Common myeloid progenitor, CD34-positive (primary cell): ENCODE results near the gene ESR2.

Source experiments
- CTCF ChIA-PET: fragments of 350-600 bp; sonication (Branson Sonifier 250); formaldehyde crosslinking; loops from one replicate; lab custom pipeline; 2021; ENCODE audit warnings: antibody characterized with exemption; lab: Charles Lee
- POLR2A ChIA-PET: fragments of 350-600 bp; sonication (Branson Sonifier 250); formaldehyde crosslinking; loops from one replicate; lab custom pipeline; 2021; ENCODE audit warnings: antibody characterized with exemption; lab: Charles Lee
- DNase-seq, 3 donors: peaks; one replicate each; pipeline versions ENCODE4 v3.0.0 to v3.0.0-alpha.2; 2013
- H3K27ac ChIP-seq, 2 experiments: 1 replicate in 1 of 2; 2 replicates in 1 of 2; pipeline ENCODE4 v1.7.0; 2013; ENCODE audit warnings: inconsistent platforms in 2 of 2, low read length in 2 of 2, mild to moderate bottlenecking in 2 of 2, low read depth in 1 of 2, moderate library complexity in 1 of 2; ENCODE audit not compliant: severe bottlenecking in 2 of 2, insufficient read depth in 1 of 2, poor library complexity in 1 of 2
- H3K27me3 ChIP-seq, 5 experiments: replicated peaks in 2 of 5; 1 replicate in 3 of 5; 2 replicates in 2 of 5; pipeline versions ENCODE4 v1.6.1 to v1.7.0; 2013; ENCODE audit warnings: low read length in 4 of 5, mild to moderate bottlenecking in 2 of 5, moderate library complexity in 2 of 5, inconsistent platforms in 1 of 5; ENCODE audit not compliant: insufficient read depth in 5 of 5, control insufficient read depth in 4 of 5
- H3K36me3 ChIP-seq, 4 experiments: 1 replicate in 2 of 4; 2 replicates in 2 of 4; pipeline versions ENCODE4 v1.6.1 to v1.7.0; 2013; ENCODE audit warnings: low read length in 3 of 4, control low read depth in 1 of 4, mild to moderate bottlenecking in 1 of 4; ENCODE audit not compliant: control insufficient read depth in 4 of 4, insufficient read depth in 4 of 4
- H3K4me1 ChIP-seq, 4 experiments: 1 replicate in 3 of 4; 2 replicates in 1 of 4; pipeline versions ENCODE4 v1.6.1 to v1.7.1; 2013; ENCODE audit warnings: low read length in 3 of 4, mild to moderate bottlenecking in 3 of 4, control low read depth in 1 of 4, inconsistent platforms in 1 of 4, moderate library complexity in 1 of 4; ENCODE audit not compliant: control insufficient read depth in 4 of 4, insufficient read depth in 4 of 4; ENCODE audit errors: control extremely low read depth in 1 of 4
- H3K4me3 ChIP-seq, 7 experiments: 1 replicate in 4 of 7; 2 replicates in 3 of 7; pipeline versions ENCODE4 v1.5.1 to v1.7.0; 2013; ENCODE audit warnings: mild to moderate bottlenecking in 7 of 7, low read length in 6 of 7, moderate library complexity in 6 of 7, inconsistent platforms in 2 of 7, low read depth in 2 of 7, control low read depth in 1 of 7; ENCODE audit not compliant: insufficient read depth in 4 of 7, control insufficient read depth in 1 of 7; ENCODE audit errors: extremely low read depth in 1 of 7
- H3K9me3 ChIP-seq, 5 experiments: 1 replicate in 4 of 5; 2 replicates in 1 of 5; pipeline versions ENCODE4 v1.6.1 to v1.7.1; 2013; ENCODE audit warnings: low read length in 4 of 5, mild to moderate bottlenecking in 2 of 5, inconsistent platforms in 1 of 5, low read depth in 1 of 5, moderate library complexity in 1 of 5; ENCODE audit not compliant: control insufficient read depth in 4 of 5, insufficient read depth in 2 of 5; ENCODE audit errors: control extremely low read depth in 1 of 5
- WGBS: methylation state at CpG from one replicate; pipeline ENCODE4 v1.1.5; 2013; ENCODE audit not compliant: insufficient coverage; 5-methylcytosine and 5-hydroxymethylcytosine counted together

ESR2 gene

DNA sequence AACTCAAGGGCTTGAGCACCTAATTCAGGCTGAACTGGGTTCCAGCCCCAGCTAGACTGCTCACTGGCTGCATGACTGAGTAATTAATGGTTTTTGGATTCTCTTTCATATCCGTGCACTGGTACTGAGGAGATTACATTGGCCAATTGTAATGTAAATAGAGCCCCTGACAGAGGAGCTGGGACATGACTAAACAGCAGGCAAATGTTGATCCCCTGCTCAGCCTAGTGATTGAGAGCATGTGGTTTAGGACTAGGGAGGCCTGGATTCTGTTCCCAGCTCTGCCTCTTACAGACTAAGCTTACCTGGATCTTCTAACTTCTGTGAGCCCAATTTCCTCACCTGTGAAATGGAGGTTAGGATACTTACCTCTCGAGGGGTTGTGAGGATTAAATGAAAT lies 204.3 kb downstream of the ESR2 start:
- no peaks in the 10 kb centered on the region for H3K9me3 ChIP-seq
- H3K4me3 ChIP-seq = no peak overlapping the region
- no peaks in the 10 kb centered on the region for H3K4me1 ChIP-seq
- no peaks in the 10 kb centered on the region for H3K27me3 ChIP-seq
- no peaks in the 10 kb centered on the region for H3K36me3 ChIP-seq
- 100% methylated on average over 1 of the region's 2 CpGs for WGBS
- ChIA-PET CTCF (no interaction called here), POLR2A (no interaction called here)
- no peak overlapping the region for H3K27ac ChIP-seq
- no peak for DNase-seq

GRCh38 chr14:64088647-64088964 lies 205.6 kb downstream of the ESR2 start:
- CTCF ChIA-PET = no interaction called here
- Histone ChIP-seq H3K9me3 (no peaks in the 10 kb centered on the region), H3K4me3 (no peak overlapping the region), H3K27me3 (no peaks in the 10 kb centered on the region), H3K36me3 (no peaks in the 10 kb centered on the region), H3K27ac (no peak overlapping the region), H3K4me1 (no peaks in the 10 kb centered on the region)
- POLR2A ChIA-PET = interaction anchor here (0.6 kb wide), 1 partner anchor 196 kb away, joined by 6 read pairs; no protein-coding TSS in a partner anchor
- no peak for DNase-seq

- no peaks in the 10 kb centered on the region for H3K4me1 ChIP-seq
- no peak overlapping the region for H3K27ac ChIP-seq
- H3K36me3 ChIP-seq = no peaks in the 10 kb centered on the region
- H3K27me3 ChIP-seq = no peaks in the 10 kb centered on the region
- no peaks in the 10 kb centered on the region for H3K9me3 ChIP-seq
- no peak for DNase-seq
- ChIA-PET CTCF (no interaction called here), POLR2A (no interaction called here)
- 88% methylated on average over 7 of the region's 7 CpGs for WGBS
- H3K4me3 ChIP-seq = no peak overlapping the region
Measured at GRCh38 chr14:64082837-64083236, 211.3 kb downstream of the ESR2 start.

DNA sequence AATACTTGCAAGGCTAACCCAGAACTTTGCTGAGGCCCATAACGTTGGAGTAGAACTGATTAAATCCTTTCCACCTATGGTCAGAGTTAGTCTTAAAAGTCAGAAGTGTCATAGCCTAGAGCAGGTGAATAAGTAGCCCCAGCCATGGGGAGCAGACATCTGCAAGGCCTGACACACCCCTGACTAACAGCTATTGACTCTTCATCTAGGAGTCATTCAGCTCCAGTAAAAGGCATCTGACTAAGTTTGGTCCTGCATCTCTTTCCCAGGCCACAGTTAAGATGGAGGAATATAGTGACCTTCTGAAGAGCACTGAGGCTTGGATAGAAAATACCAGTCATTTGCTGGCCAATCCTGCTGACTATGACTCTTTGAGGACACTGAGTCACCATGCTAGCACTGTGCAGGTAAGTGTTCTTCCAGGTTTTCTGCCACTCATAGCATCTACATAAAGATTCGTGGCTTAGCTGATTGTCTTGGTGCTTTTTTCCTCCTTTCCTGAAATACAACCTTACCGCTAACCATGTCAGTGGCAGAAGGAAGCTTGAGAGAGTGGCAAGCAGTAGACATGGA lies 212.9 kb downstream of the ESR2 start:
- Histone ChIP-seq H3K36me3 (no peaks in the 10 kb centered on the region), H3K27ac (no peak overlapping the region), H3K9me3 (no peaks in the 10 kb centered on the region), H3K4me3 (no peak overlapping the region), H3K4me1 (no peaks in the 10 kb centered on the region), H3K27me3 (no peaks in the 10 kb centered on the region)
- no peak for DNase-seq
- POLR2A ChIA-PET = no interaction called here
- WGBS = 92% methylated on average over 2 of the region's 3 CpGs
- CTCF ChIA-PET = interaction anchor here (1.4 kb wide), 1 partner anchor 56 kb away, joined by 3 read pairs; no protein-coding TSS in a partner anchor

- 80% methylated on average over 2 of the region's 2 CpGs for WGBS
- no peaks in the 10 kb centered on the region for H3K27me3 ChIP-seq
- DNase-seq = no peak
- ChIA-PET CTCF (interaction anchor here (1.4 kb wide), 1 partner anchor 57 kb away, joined by 3 read pairs; no protein-coding TSS in a partner anchor), POLR2A (no interaction called here)
- H3K9me3 ChIP-seq = no peaks in the 10 kb centered on the region
- H3K36me3 ChIP-seq = no peaks in the 10 kb centered on the region
- H3K4me3 ChIP-seq = no peak overlapping the region
- no peaks in the 10 kb centered on the region for H3K4me1 ChIP-seq
- H3K27ac ChIP-seq = no peak overlapping the region
Measured at GRCh38 chr14:64080452-64080851, 213.7 kb downstream of the ESR2 start.

GRCh38 chr14:64075613-64076005 lies 218.6 kb downstream of the ESR2 start:
- CTCF ChIA-PET = interaction anchor here (1.0 kb wide), 1 partner anchor 62 kb away, joined by 7 read pairs; no protein-coding TSS in a partner anchor
- H3K4me3 ChIP-seq = no peak overlapping the region
- DNase-seq = no peak
- H3K27me3 ChIP-seq = no peaks in the 10 kb centered on the region
- H3K36me3 ChIP-seq = no peaks in the 10 kb centered on the region
- POLR2A ChIA-PET = interaction anchor here (0.6 kb wide), 1 partner anchor 8 kb away, joined by 3 read pairs; no protein-coding TSS in a partner anchor
- no peaks in the 10 kb centered on the region for H3K4me1 ChIP-seq
- no CpG with 5 or more reads among the region's 1 CpG for WGBS
- H3K27ac ChIP-seq = no peak overlapping the region
- no peaks in the 10 kb centered on the region for H3K9me3 ChIP-seq

DNA sequence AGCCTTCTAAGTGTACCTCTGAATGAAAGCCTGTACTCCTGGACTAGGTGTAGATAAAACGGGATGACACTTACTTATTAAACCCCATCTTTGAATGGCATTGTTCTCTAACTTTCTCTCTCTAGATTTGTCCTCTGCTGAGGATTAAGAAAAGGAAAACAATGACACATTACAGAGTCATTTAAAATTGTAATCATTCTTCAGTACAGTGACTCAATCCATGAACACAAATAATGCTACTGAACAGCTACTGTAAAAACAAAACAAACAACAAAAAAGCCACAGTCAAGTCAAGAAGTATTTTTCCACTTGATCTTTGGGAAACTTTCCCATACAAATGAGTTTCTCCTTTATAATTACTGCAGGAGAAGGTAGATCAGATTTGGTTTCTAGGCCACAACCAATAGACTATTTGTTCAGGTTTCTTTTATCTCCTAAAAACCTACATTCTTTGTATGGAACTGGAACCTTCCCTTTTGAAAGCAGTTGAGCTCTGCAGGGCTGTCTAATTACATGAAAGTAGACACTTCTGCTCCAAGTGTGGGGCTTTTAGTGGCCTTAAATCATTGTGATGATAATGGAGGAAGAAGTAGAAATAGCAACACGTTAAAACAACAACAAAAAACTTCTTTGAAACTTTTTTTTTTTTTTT lies 219.1 kb downstream of the ESR2 start:
- Histone ChIP-seq H3K36me3 (no peaks in the 10 kb centered on the region), H3K4me3 (no peak overlapping the region), H3K27me3 (no peaks in the 10 kb centered on the region), H3K4me1 (no peaks in the 10 kb centered on the region), H3K27ac (no peak overlapping the region), H3K9me3 (no peaks in the 10 kb centered on the region)
- ChIA-PET POLR2A (no interaction called here), CTCF (no interaction called here)
- DNase-seq = no peak
- no CpG with 5 or more reads among the region's 2 CpGs for WGBS
